AG09319 (cell line): ENCODE data around the gene MIB2.

Experiments used
- DNase-seq: peaks from one replicate; pipeline ENCODE4 v3.0.0-alpha.2; 2010; ENCODE audit warnings: low read depth; ENCODE audit errors: extremely low read depth
- CTCF ChIP-seq: IDR thresholded peaks from 2 replicates; pipeline ENCODE4 v1.5.1; 2011; ENCODE audit warnings: low read depth, mild to moderate bottlenecking, inconsistent platforms, low read length, moderate library complexity

MIB2 gene

GRCh38 chr1:1623181-1623630 is 7.9 kb downstream of the MIB2 start:
- no peak for TF ChIP-seq CTCF
- no peak for DNase-seq

- no peak for DNase-seq
- TF ChIP-seq CTCF, result no peak
Observed at GRCh38 chr1:1623631-1624442, 8.5 kb downstream of the MIB2 start.

- DNase-seq, result no peak
Observed at GRCh38 chr1:1624443-1625403, 9.4 kb downstream of the MIB2 start.

GRCh38 chr1:1625404-1625775 is 10.1 kb downstream of the MIB2 start:
- DNase-seq, result no peak
- no peak for TF ChIP-seq CTCF

More at GRCh38 chr1:1624443-1625403, 9.4 kb downstream of the MIB2 start:
- no peak for TF ChIP-seq CTCF

GRCh38 chr1:1625824-1626206 is 10.5 kb downstream of the MIB2 start:
- DNase-seq, result no peak
- no peak for TF ChIP-seq CTCF

GRCh38 chr1:1626207-1627141 is 11.2 kb downstream of the MIB2 start:
- no peak for TF ChIP-seq CTCF
- no peak for DNase-seq
